ENCODE data around the gene MSI2. TPM values are rescaled to one million over a fixed set of nuclear protein-coding genes. Genes with fewer than 3 reads are reported as not detected.

The MSI2 gene
- total RNA-seq, 1 donor from 2014 or later = 178 TPM

GRCh38 chr17:57363580-57363979 is 107.3 kb downstream of the MSI2 start:
- intact Hi-C loops (cut with micrococcal nuclease) = no loop called here

DNA sequence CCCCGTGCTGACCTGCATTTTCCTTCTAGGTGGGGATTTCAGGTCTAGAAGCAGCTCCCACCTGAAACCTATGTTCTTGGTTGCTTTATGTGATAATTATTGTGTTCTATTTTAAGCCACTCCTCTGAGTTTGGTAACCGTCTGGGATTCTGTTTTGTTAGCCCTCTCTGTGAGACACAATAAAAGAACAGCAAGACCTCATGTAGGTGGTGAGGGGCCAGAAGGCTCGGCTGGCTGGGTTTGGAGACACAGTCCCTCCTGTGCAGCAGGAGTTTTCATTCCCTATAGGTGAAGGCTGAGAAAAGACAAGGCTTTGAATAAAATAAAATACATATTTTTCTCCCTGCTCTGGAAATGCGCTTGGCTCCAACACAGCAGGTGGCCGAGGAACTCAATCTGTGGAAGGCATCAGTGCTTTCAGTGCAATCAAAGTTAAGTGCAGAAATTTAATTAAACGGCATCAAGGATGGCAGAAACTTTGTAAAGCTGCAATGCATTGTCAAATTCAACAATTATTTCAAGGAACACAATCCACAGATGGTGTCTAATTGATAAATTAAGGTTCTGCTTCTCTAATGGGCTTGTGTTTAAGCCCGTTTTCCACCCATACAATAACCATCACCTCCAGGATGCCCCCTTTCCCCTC is 107.8 kb downstream of the MSI2 start:
- intact Hi-C loops (cut with micrococcal nuclease) = no loop called here

DNA sequence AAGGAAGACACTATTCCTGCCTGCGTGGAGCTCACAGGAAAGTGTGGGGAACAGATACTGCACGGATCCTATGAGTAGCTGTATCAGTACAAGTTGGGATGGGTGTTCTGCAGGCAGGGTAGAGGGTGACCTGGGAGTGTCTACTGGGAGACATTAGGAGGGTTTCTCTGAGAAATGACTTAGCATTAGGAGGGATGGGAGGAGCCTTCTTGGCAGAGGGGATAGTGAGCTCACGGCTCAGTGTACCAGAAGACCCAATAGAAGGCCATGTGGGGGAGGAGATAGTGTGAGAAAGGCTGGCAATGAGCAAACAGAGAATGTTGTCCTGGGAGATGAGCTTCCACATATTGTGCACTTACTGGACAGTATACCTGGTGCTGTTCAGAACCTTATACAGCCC is 109.1 kb downstream of the MSI2 start:
- intact Hi-C loops (cut with micrococcal nuclease) = no loop called here

- intact Hi-C loops (cut with micrococcal nuclease) = no loop called here
Observed at GRCh38 chr17:57366177-57366557, 109.8 kb downstream of the MSI2 start.

GRCh38 chr17:57366558-57367351 is 110.4 kb downstream of the MSI2 start:
- intact Hi-C loops (cut with micrococcal nuclease) = no loop called here

DNA sequence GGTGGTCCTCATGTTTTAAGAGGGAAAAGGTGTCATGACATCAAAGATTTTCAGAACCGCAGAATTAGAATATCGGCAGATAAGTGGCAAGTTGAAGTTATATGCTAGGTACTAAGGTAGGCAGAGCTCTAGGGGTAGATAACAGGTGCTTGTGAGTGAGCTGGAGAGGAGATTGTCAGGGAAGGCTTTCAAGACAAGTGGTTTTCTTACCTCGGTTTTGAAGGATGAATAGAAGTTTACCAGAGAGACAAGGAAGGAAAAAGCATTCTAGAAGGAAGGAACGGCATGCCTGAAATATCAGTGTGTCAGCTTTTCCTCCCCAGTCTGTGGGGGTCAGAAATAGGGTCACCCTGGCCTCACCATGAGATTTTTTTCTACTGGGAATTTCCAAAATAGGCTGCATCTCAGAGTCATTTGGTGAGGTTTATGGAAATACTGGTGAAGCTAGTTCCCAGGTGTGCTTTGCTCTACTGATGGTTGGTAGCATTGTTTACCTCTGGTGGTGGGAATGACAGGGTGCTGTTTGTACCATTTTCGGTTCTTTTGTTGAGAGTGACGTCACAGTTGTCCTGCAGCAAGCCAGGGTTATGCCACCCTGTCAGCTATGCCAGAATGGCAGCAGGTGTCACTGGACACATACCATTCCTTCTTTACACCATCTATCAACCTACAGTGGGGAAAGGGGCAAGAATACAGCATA is 112.5 kb downstream of the MSI2 start:
- intact Hi-C loops (cut with micrococcal nuclease) = no loop called here

- intact Hi-C loops (cut with micrococcal nuclease) = no loop called here
Observed at GRCh38 chr17:57369509-57369945, 113.2 kb downstream of the MSI2 start.

GRCh38 chr17:57370037-57370581 is 113.8 kb downstream of the MSI2 start:
- intact Hi-C loops (cut with micrococcal nuclease) = loop anchor here (10.0 kb wide), 1 partner anchor 235 kb away; no protein-coding TSS in a partner anchor

GRCh38 chr17:57370619-57371018 is 114.3 kb downstream of the MSI2 start:
- intact Hi-C loops (cut with micrococcal nuclease) = loop anchor here (10.0 kb wide), 1 partner anchor 236 kb away; no protein-coding TSS in a partner anchor

DNA sequence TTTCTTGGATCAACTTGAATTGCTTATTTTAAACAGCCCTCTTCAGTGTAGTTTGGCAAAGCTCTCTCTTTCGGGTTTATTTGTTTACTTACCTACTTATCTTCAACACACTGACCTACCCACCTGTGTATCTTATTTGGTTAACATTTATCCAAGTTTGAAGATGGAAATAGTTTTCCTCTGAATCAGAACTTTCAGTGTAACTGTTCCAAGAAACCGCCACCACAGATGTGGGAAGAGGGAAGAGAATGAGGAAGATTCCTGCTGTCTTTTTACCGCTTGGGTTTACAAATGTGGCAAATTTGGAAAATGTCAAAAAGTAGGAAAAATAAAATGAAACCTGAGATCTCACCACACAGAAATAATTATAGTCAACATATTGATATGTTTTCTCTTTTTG is 115.8 kb downstream of the MSI2 start:
- intact Hi-C loops (cut with micrococcal nuclease) = loop anchor here (10.0 kb wide), 1 partner anchor 237 kb away; no protein-coding TSS in a partner anchor

DNA sequence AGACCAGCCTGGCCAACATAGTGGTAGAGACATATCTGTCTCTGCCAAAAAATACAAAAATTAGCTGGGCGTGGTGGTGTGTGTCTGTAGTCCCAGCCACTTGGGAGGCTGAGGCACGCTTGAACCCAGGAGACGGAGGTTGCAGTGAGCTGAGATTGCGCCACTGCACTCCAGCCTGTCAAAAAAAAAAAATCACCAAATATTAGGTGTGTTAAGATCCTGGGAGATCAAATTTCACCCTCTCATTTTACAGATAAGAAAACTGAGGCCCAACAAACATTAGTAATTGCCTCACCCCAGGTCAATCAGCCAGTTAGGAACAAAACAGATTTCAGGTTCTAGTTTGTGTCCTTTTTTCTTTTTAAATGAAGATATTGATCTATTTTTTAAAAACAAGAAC is 116.7 kb downstream of the MSI2 start:
- intact Hi-C loops (cut with micrococcal nuclease) = loop anchor here (10.0 kb wide), 1 partner anchor 238 kb away; no protein-coding TSS in a partner anchor

DNA sequence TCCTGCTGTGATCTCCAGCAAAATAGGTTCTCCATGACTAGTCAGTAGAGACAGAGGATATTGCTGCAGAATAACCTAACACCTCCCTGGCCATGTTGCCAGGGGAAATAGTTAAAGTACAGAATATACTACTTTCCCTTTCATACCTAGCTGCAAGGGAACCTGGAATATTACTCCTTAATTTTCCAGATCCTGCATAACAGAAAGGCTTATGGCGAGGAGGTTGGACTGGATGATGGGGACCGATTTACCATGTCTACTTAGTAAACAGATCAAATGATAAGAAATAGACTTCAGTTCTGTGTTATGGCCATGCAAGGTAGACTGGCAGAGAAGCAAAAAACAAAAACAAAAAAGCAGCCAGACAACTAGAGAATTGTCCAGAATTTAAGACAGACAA is 117.4 kb downstream of the MSI2 start:
- intact Hi-C loops (cut with micrococcal nuclease) = loop anchor here (10.0 kb wide), 1 partner anchor 239 kb away; no protein-coding TSS in a partner anchor

DNA sequence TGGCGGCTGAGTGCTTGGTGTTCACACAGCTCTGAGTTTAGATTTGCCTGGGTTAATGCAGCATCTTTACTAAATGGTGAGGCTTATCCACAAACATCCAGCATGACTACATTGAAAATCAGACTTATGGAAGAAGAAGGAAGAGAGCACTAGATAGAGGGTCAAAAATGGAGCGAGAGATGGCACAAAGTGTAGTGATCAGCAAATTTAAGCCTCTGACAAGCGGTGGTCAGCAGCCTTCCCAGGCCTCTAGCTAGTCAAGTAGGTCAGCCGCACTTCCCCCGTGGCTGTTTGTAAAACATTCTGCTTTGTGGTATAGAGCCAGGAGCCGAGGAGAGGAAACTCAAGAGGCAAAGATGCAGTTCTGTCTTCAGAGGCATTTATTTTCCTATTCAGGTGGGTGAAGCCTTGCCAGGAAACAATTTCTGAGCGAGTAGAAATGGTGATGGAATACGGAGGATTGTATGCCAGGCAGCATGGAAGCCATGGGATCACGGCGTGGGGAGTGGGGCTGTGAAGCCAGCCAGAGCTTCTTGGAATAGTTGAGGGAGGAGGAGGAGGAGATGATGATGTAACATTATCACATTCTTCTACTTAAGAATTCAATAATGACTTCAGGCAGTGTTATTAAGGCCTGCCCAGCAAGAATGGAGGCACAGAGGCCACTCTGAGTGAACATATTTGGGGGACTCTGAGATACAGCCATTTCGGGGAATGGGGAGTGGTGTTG is 118.9 kb downstream of the MSI2 start:
- intact Hi-C loops (cut with micrococcal nuclease) = loop anchor here (10.0 kb wide), 1 partner anchor 240 kb away; no protein-coding TSS in a partner anchor

DNA sequence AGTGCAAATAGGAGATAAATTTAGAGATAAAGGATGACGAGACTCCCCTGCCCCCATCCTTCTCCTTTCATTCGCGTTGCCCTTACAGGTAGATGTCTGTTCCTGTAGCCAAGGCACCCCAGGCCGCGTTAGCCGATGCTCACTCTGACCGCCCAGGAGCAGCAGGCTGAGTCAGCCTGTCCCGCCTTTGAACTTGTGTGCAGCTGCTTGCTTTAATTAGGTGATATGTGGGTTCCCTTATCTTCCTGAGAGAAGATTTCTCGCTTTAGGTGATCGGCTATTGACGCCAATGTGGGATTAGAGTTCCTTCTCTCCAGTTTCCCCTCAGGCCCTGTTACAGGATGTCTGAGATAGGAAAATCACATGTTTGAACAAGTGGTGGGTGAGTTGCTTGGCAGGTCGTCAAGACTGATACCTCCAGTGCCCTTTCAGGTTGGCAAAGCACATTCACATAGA is 119.5 kb downstream of the MSI2 start:
- intact Hi-C loops (cut with micrococcal nuclease) = loop anchor here (10.0 kb wide), 1 partner anchor 241 kb away; no protein-coding TSS in a partner anchor

DNA sequence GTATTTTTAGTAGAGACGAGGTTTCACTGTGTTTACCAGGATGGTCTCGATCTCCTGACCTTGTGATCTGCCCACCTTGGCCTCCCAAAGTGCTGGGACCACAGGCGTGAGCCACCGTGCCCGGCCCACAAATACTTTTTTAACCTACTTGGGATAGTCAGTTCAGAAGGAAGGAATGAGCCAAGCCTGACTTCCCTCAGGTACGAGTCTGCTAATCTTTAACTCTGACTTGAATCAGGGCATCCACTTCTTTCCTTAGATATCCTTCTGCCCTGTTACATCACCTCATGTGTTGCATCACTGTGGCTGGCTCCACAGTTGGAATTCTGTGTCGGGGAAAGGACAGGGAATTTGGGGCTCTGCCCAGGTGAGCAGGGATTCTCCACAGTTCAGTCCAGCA is 120.8 kb downstream of the MSI2 start:
- intact Hi-C loops (cut with micrococcal nuclease) = loop anchor here (10.0 kb wide), 1 partner anchor 242 kb away; no protein-coding TSS in a partner anchor

GRCh38 chr17:57379237-57379894 is 123.0 kb downstream of the MSI2 start:
- intact Hi-C loops (cut with micrococcal nuclease) = loop anchor here (10.0 kb wide), 1 partner anchor 245 kb away; no protein-coding TSS in a partner anchor

- intact Hi-C loops (cut with micrococcal nuclease) = loop anchor here (10.0 kb wide), 1 partner anchor 245 kb away; no protein-coding TSS in a partner anchor
Observed at GRCh38 chr17:57379895-57380434, 123.6 kb downstream of the MSI2 start.

DNA sequence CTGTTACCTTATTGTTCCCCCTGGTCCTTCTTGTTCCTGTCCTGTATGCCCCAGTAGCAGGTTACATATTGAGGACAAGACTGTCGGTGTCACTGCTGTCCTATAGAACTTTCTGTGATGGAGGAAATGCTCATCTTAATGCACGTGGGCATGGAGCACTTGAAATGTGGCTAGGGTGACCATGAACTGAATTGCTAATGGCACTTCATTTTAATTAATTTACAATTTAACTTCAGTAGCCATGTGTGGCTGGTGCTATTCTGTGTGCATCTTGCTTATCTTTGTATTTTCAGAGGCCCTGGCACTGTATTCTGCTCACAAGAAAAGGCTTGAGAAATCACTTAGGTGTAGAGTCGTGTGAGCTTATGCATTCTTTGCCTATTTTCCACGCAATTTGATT is 125.2 kb downstream of the MSI2 start:
- intact Hi-C loops (cut with micrococcal nuclease) = no loop called here

- intact Hi-C loops (cut with micrococcal nuclease) = no loop called here
Observed at GRCh38 chr17:57384219-57384618, 127.9 kb downstream of the MSI2 start.

- intact Hi-C loops (cut with micrococcal nuclease) = no loop called here
Observed at GRCh38 chr17:57385975-57386374, 129.7 kb downstream of the MSI2 start.

Measured in T-helper 1 cell treated with Interleukin-12 subunit alpha and Interleukin-12 subunit beta and Interleukin-4 antibody, amounts not matched to agents 30 ng/mL and 1 ng/mL, for 36 hours (primary cell).